ENCODE results near the gene SIRPA.

GRCh38 chr20:1846876-1847275 lies 48.3 kb upstream of the SIRPA start:
- no peak for TF ChIP-seq EZH2 (IDR thresholded peaks at IDR 0.05; ENCODE audit: insufficient read depth, poor library complexity, severe bottlenecking)
- no peak for TF ChIP-seq EZH2phosphoT487 (IDR thresholded peaks at IDR 0.05; ENCODE audit: insufficient read depth, low read depth)

All from GM23248 (cell line).